Ishikawa (cell line): ENCODE data around the gene LMOD3.

Source experiments
- CEBPB ChIP-seq: IDR thresholded peaks from 2 replicates; pipeline ENCODE4 v1.6.1; 2012
- CREB1 ChIP-seq: IDR thresholded peaks from 2 replicates; pipeline ENCODE4 v1.6.1; 2012; ENCODE audit warnings: low read depth
- EGR1 ChIP-seq: IDR thresholded peaks from 2 replicates; pipeline ENCODE4 v1.6.1; 2012
- EP300 ChIP-seq: IDR thresholded peaks from 2 replicates; pipeline ENCODE4 v1.6.1; 2012; ENCODE audit warnings: borderline replicate concordance
- FOXM1 ChIP-seq: IDR thresholded peaks from 2 replicates; pipeline ENCODE4 v1.6.1; 2012; ENCODE audit warnings: low read depth, borderline replicate concordance
- MAX ChIP-seq: IDR thresholded peaks from 2 replicates; pipeline ENCODE4 v1.6.1; 2012
- NFIC ChIP-seq: IDR thresholded peaks from 2 replicates; pipeline ENCODE4 v1.6.1; 2012
- RAD21 ChIP-seq: IDR thresholded peaks from 2 replicates; pipeline ENCODE4 v1.6.1; 2012; ENCODE audit warnings: low read depth
- REST ChIP-seq: IDR thresholded peaks from 2 replicates; pipeline ENCODE4 v1.6.1; 2012; ENCODE audit warnings: low read depth, mild to moderate bottlenecking
- TAF1 ChIP-seq: IDR thresholded peaks from 2 replicates; pipeline ENCODE4 v1.6.1; 2012; ENCODE audit warnings: low read depth, mild to moderate bottlenecking
- TCF12 ChIP-seq: IDR thresholded peaks from 2 replicates; pipeline ENCODE4 v1.6.1; 2012; ENCODE audit warnings: low read depth
- TEAD4 ChIP-seq: IDR thresholded peaks from 2 replicates; pipeline ENCODE4 v1.6.1; 2012
- USF1 ChIP-seq: IDR thresholded peaks from 2 replicates; pipeline ENCODE4 v1.6.1; 2012
- YY1 ChIP-seq: IDR thresholded peaks from 2 replicates; pipeline ENCODE4 v1.6.1; 2012; ENCODE audit warnings: low read depth
- ZBTB7A ChIP-seq: IDR thresholded peaks from 2 replicates; pipeline ENCODE4 v1.6.1; 2012; ENCODE audit warnings: low read depth

LMOD3 gene

GRCh38 chr3:69099576-69099975 is 22.8 kb downstream of the LMOD3 start:
- TF ChIP-seq CREB1 (no peak), USF1 (no peak), TAF1 (no peak), TEAD4 (no peak), RAD21 (no peak), FOXM1 (no peak), REST (no peak), TCF12 (no peak), ZBTB7A (no peak), CEBPB (no peak), EGR1 (no peak), YY1 (no peak), EP300 (no peak), NFIC (no peak), MAX (no peak)

- TF ChIP-seq CREB1 = no peak
- TF ChIP-seq REST = no peak
- no peak for TF ChIP-seq TCF12
- no peak for TF ChIP-seq CEBPB
- no peak for TF ChIP-seq TAF1
- TF ChIP-seq RAD21 = no peak
- no peak for TF ChIP-seq NFIC
- no peak for TF ChIP-seq ZBTB7A
- no peak for TF ChIP-seq YY1
- no peak for TF ChIP-seq MAX
Observed at GRCh38 chr3:69097407-69098086, 24.8 kb downstream of the LMOD3 start.

GRCh38 chr3:69096299-69096698 is 26.1 kb downstream of the LMOD3 start:
- TF ChIP-seq RAD21 = no peak
- TF ChIP-seq EP300 = no peak
- TF ChIP-seq USF1 = no peak
- TF ChIP-seq REST = no peak
- TF ChIP-seq TCF12 = no peak
- no peak for TF ChIP-seq YY1
- TF ChIP-seq MAX = no peak
- no peak for TF ChIP-seq TEAD4
- TF ChIP-seq TAF1 = no peak
- TF ChIP-seq CEBPB = no peak
- no peak for TF ChIP-seq ZBTB7A

- TF ChIP-seq MAX = no peak
- no peak for TF ChIP-seq CREB1
- no peak for TF ChIP-seq RAD21
- no peak for TF ChIP-seq REST
- TF ChIP-seq TEAD4 = no peak
- TF ChIP-seq USF1 = no peak
- TF ChIP-seq EGR1 = no peak
- no peak for TF ChIP-seq TAF1
- TF ChIP-seq ZBTB7A = no peak
- no peak for TF ChIP-seq FOXM1
- TF ChIP-seq NFIC = no peak
- no peak for TF ChIP-seq TCF12
- TF ChIP-seq CEBPB = no peak
- no peak for TF ChIP-seq YY1
- no peak for TF ChIP-seq EP300
Observed at GRCh38 chr3:69095636-69096035, 26.8 kb downstream of the LMOD3 start.
